Type B pancreatic cell (in vitro differentiated cells): Measurements from ENCODE around the gene BET1L. TPM values are rescaled to one million over a fixed set of nuclear protein-coding genes. Genes with fewer than 3 reads are reported as not detected.
A peak's percentile ranks its signal among the peaks of the same experiment; 100 is the strongest.

Experiments
- DNase-seq: peaks from one replicate; pipeline ENCODE4 v3.0.0; 2021; ENCODE audit warnings: mixed read lengths; ENCODE audit not compliant: unreplicated experiment; ENCODE audit errors: extremely low spot score
- H3K27ac Mint-ChIP-seq: 2 replicates; pipeline ENCODE4 v1.8.0; 2021; ENCODE audit warnings: mild to moderate bottlenecking, mixed read lengths
- H3K27me3 Mint-ChIP-seq: 2 replicates; pipeline ENCODE4 v1.8.0; 2021; ENCODE audit warnings: mixed read lengths
- H3K36me3 Mint-ChIP-seq: 2 replicates; pipeline ENCODE4 v1.8.0; 2021; ENCODE audit warnings: mixed read lengths
- H3K4me1 Mint-ChIP-seq: one replicate; pipeline ENCODE4 v1.8.0; 2021; ENCODE audit warnings: mixed read lengths; ENCODE audit not compliant: unreplicated experiment
- H3K4me3 Mint-ChIP-seq: 2 replicates; pipeline ENCODE4 v1.8.0; 2021; ENCODE audit warnings: mild to moderate bottlenecking, mixed read lengths
- H3K9me3 Mint-ChIP-seq: 2 replicates; pipeline ENCODE4 v1.8.0; 2021; ENCODE audit warnings: mixed read lengths
- CTCF ChIP-seq: fragments of 200-600 bp; sonication (generic); conservative IDR thresholded peaks from 2 replicates; pipeline ENCODE4 v1.5.0; 2021; ENCODE audit warnings: antibody characterized with exemption, mild to moderate bottlenecking
- total RNA-seq: library from RNA; stranded (reverse); gene quantifications from 2 replicates; pipeline ENCODE4 v1.2.1, GENCODE V29; 2021; ENCODE audit warnings: low replicate concordance

The BET1L gene
- total RNA-seq, 1 donor from 2014 or later: 48.4 TPM

- peak; percentile 62 for DNase-seq
- Mint-ChIP-seq H3K4me3 (peak overlapping the region; percentile 98), H3K27ac (no peak overlapping the region), H3K36me3 (peaks cover 5% of the 10 kb centered on the region), H3K4me1 (peaks cover 14% of the 10 kb centered on the region), H3K9me3 (no peaks in the 10 kb centered on the region), H3K27me3 (no peaks in the 10 kb centered on the region)
- TF ChIP-seq CTCF: no peak
Measured at GRCh38 chr11:205221-206001, 1.8 kb downstream of the BET1L start.

GRCh38 chr11:204587-205109 lies 2.6 kb downstream of the BET1L start:
- Mint-ChIP-seq H3K9me3 (no peaks in the 10 kb centered on the region), H3K4me3 (peak overlapping the region; percentile 68), H3K27me3 (no peaks in the 10 kb centered on the region), H3K36me3 (peaks cover 5% of the 10 kb centered on the region), H3K4me1 (peaks cover 6% of the 10 kb centered on the region), H3K27ac (no peak overlapping the region)
- no peak for TF ChIP-seq CTCF
- DNase-seq: no peak

GRCh38 chr11:203945-204586 lies 3.1 kb downstream of the BET1L start:
- Mint-ChIP-seq H3K9me3 (no peaks in the 10 kb centered on the region), H3K4me3 (peak overlapping the region; percentile 68), H3K27ac (no peak overlapping the region), H3K27me3 (no peaks in the 10 kb centered on the region), H3K36me3 (peaks cover 5% of the 10 kb centered on the region), H3K4me1 (peaks cover 3% of the 10 kb centered on the region)
- no peak for TF ChIP-seq CTCF
- no peak for DNase-seq

- peaks cover 3% of the 10 kb centered on the region for H3K4me1 Mint-ChIP-seq
- H3K27ac Mint-ChIP-seq: peak overlapping the region; percentile 55
- DNase-seq: no peak
- H3K27me3 Mint-ChIP-seq: no peaks in the 10 kb centered on the region
- peak overlapping the region; percentile 41 for H3K4me3 Mint-ChIP-seq
- peaks cover 5% of the 10 kb centered on the region for H3K36me3 Mint-ChIP-seq
- no peak for TF ChIP-seq CTCF
- no peaks in the 10 kb centered on the region for H3K9me3 Mint-ChIP-seq
Measured at GRCh38 chr11:203056-203944, 3.9 kb downstream of the BET1L start.

GRCh38 chr11:202490-202889 lies 4.7 kb downstream of the BET1L start:
- Mint-ChIP-seq H3K27ac (no peak overlapping the region), H3K36me3 (peaks cover 5% of the 10 kb centered on the region), H3K4me1 (peaks cover 2% of the 10 kb centered on the region), H3K27me3 (no peaks in the 10 kb centered on the region), H3K9me3 (no peaks in the 10 kb centered on the region), H3K4me3 (no peak overlapping the region)
- no peak for DNase-seq
- no peak for TF ChIP-seq CTCF
